PFSK-1 (cell line): Measurements from ENCODE around the gene SORCS3.

Source experiments
- FOXP2 ChIP-seq: optimal IDR thresholded peaks from 2 replicates; pipeline ENCODE3; 2011; ENCODE audit warnings: borderline replicate concordance, control low read depth, inconsistent platforms; ENCODE audit not compliant: insufficient read depth; ENCODE audit errors: extremely low read length, extremely low read depth
- POLR2AphosphoS5 ChIP-seq: IDR thresholded peaks from 2 replicates; pipeline ENCODE4 v1.6.1; 2012; ENCODE audit warnings: low read depth, mild to moderate bottlenecking, control low read depth, low read length, moderate library complexity
- REST ChIP-seq, 2 experiments: IDR thresholded peaks; 2 replicates each; pipeline versions ENCODE4 v1.6.1 to v1.8.0; 2011 to 2012; ENCODE audit warnings: low read depth in 2 of 2, low read length in 2 of 2, control low read depth in 1 of 2, inconsistent platforms in 1 of 2, mild to moderate bottlenecking in 1 of 2, moderate library complexity in 1 of 2; ENCODE audit not compliant: insufficient read depth in 1 of 2
- SIN3A ChIP-seq: IDR thresholded peaks from 2 replicates; pipeline ENCODE4 v1.6.1; 2012; ENCODE audit warnings: mild to moderate bottlenecking, low read length, moderate library complexity, borderline replicate concordance; ENCODE audit not compliant: insufficient read depth
- TAF1 ChIP-seq: IDR thresholded peaks from 2 replicates; pipeline ENCODE4 v1.6.1; 2012; ENCODE audit warnings: low read length, control low read depth, borderline replicate concordance; ENCODE audit not compliant: insufficient read depth

SORCS3 gene

GRCh38 chr10:105085980-105086379 lies 444.9 kb downstream of the SORCS3 start:
- TF ChIP-seq REST (IDR thresholded peaks at IDR 0.05; ENCODE audit: insufficient read depth in 1 of 2, low read depth in 2 of 2, low read length in 2 of 2): no peak

- TF ChIP-seq FOXP2: no peak
- no peak for TF ChIP-seq SIN3A
- TF ChIP-seq POLR2AphosphoS5: no peak
- no peak for TF ChIP-seq TAF1
- TF ChIP-seq REST (IDR thresholded peaks at IDR 0.05; ENCODE audit: insufficient read depth in 1 of 2, low read depth in 2 of 2, low read length in 2 of 2): no peak
Observed at GRCh38 chr10:105094048-105094447, 453.0 kb downstream of the SORCS3 start.

- TF ChIP-seq TAF1 (no peak), POLR2AphosphoS5 (no peak), REST (IDR thresholded peaks at IDR 0.05; ENCODE audit: insufficient read depth in 1 of 2, low read depth in 2 of 2, low read length in 2 of 2) (no peak), FOXP2 (no peak), SIN3A (no peak)
Observed at GRCh38 chr10:105096316-105096715, 455.2 kb downstream of the SORCS3 start.

- no peak for TF ChIP-seq POLR2AphosphoS5
- TF ChIP-seq TAF1: no peak
- TF ChIP-seq FOXP2: no peak
Observed at GRCh38 chr10:105102977-105103376, 461.9 kb downstream of the SORCS3 start.

- TF ChIP-seq REST (IDR thresholded peaks at IDR 0.05; ENCODE audit: insufficient read depth in 1 of 2, low read depth in 2 of 2, low read length in 2 of 2) (no peak), FOXP2 (no peak), TAF1 (no peak), SIN3A (no peak), POLR2AphosphoS5 (no peak)
Observed at GRCh38 chr10:105104297-105104696, 463.2 kb downstream of the SORCS3 start.
